Measurements from ENCODE around the gene MAP2. TPM values are rescaled to one million over a fixed set of nuclear protein-coding genes. Genes with fewer than 3 reads are reported as not detected.

MAP2 gene
- total RNA-seq, 2 experiments from 2014 or later: 0.16 to 0.20 TPM

- CTCF ChIA-PET: no interaction called here
- no peaks in the 10 kb centered on the region for H3K36me3 Mint-ChIP-seq (ENCODE audit: low read depth)
- no peak for DNase-seq
Measured at GRCh38 chr2:209390839-209391238, 33.0 kb upstream of the MAP2 start.

GRCh38 chr2:209391776-209392401 is 32.0 kb upstream of the MAP2 start:
- no peak overlapping the region for H3K4me3 ChIP-seq (ENCODE audit: low read length)
- ATAC-seq (ENCODE audit: poor library complexity): no peak
- ChIA-PET POLR2A (no interaction called here), CTCF (no interaction called here)
- no peak overlapping the region for H3K4me3 Mint-ChIP-seq
- H3K36me3 Mint-ChIP-seq (ENCODE audit: low read depth): no peaks in the 10 kb centered on the region
- no peak overlapping the region for H3K27ac ChIP-seq (ENCODE audit: low read depth in 1 of 2, low read length in 2 of 2)
- no peaks in the 10 kb centered on the region for H3K4me1 Mint-ChIP-seq (ENCODE audit: low read depth)
- intact Hi-C loops (cut with DNase I, micrococcal nuclease): no loop called here
- no peaks in the 10 kb centered on the region for H3K4me1 ChIP-seq (ENCODE audit: insufficient read depth, low read length)
- no peak for TF ChIP-seq CTCF (IDR thresholded peaks at IDR 0.05)
- no peaks in the 10 kb centered on the region for H3K36me3 ChIP-seq (ENCODE audit: insufficient read depth, low read length)
- H3K9me3 Mint-ChIP-seq: no peaks in the 10 kb centered on the region
- H3K9me3 ChIP-seq (ENCODE audit: control insufficient read depth in 1 of 2, insufficient read depth in 1 of 2, low read length in 2 of 2): peaks cover 0 to 13% of the 10 kb centered on the region in 2 experiments
- no peak overlapping the region for H3K27ac Mint-ChIP-seq
- H3K27me3 ChIP-seq (ENCODE audit: control insufficient read depth in 1 of 2, insufficient read depth in 2 of 2, low read length in 2 of 2): no peaks in the 10 kb centered on the region
- H3K27me3 Mint-ChIP-seq: no peaks in the 10 kb centered on the region
- no peak for DNase-seq

More at GRCh38 chr2:209390839-209391238, 33.0 kb upstream of the MAP2 start:
- Mint-ChIP-seq H3K4me3 (no peak overlapping the region), H3K27me3 (no peaks in the 10 kb centered on the region), H3K27ac (no peak overlapping the region), H3K4me1 (ENCODE audit: low read depth) (no peaks in the 10 kb centered on the region), H3K9me3 (no peaks in the 10 kb centered on the region)
- no peak for TF ChIP-seq CTCF (IDR thresholded peaks at IDR 0.05)
- Histone ChIP-seq H3K27me3 (ENCODE audit: control insufficient read depth in 1 of 2, insufficient read depth in 2 of 2, low read length in 2 of 2) (no peaks in the 10 kb centered on the region), H3K27ac (ENCODE audit: low read depth in 1 of 2, low read length in 2 of 2) (no peak overlapping the region), H3K36me3 (ENCODE audit: insufficient read depth, low read length) (no peaks in the 10 kb centered on the region), H3K9me3 (ENCODE audit: control insufficient read depth in 1 of 2, insufficient read depth in 1 of 2, low read length in 2 of 2) (peaks cover 0 to 13% of the 10 kb centered on the region in 2 experiments), H3K4me1 (ENCODE audit: insufficient read depth, low read length) (no peaks in the 10 kb centered on the region), H3K4me3 (ENCODE audit: low read length) (no peak overlapping the region)
- POLR2A ChIA-PET: no interaction called here
- intact Hi-C loops (cut with DNase I, micrococcal nuclease): no loop called here
- ATAC-seq (ENCODE audit: poor library complexity): no peak

- Histone ChIP-seq H3K27ac (ENCODE audit: low read depth in 1 of 2, low read length in 2 of 2) (no peak overlapping the region), H3K36me3 (ENCODE audit: insufficient read depth, low read length) (no peaks in the 10 kb centered on the region), H3K9me3 (ENCODE audit: control insufficient read depth in 1 of 2, insufficient read depth in 1 of 2, low read length in 2 of 2) (peaks cover 0 to under 1% of the 10 kb centered on the region in 2 experiments), H3K4me1 (ENCODE audit: insufficient read depth, low read length) (no peaks in the 10 kb centered on the region), H3K4me3 (ENCODE audit: low read length) (no peak overlapping the region), H3K27me3 (ENCODE audit: control insufficient read depth in 1 of 2, insufficient read depth in 2 of 2, low read length in 2 of 2) (no peaks in the 10 kb centered on the region)
- Mint-ChIP-seq H3K27me3 (no peaks in the 10 kb centered on the region), H3K36me3 (ENCODE audit: low read depth) (no peaks in the 10 kb centered on the region), H3K27ac (no peak overlapping the region), H3K4me1 (ENCODE audit: low read depth) (no peaks in the 10 kb centered on the region), H3K4me3 (no peak overlapping the region), H3K9me3 (no peaks in the 10 kb centered on the region)
- intact Hi-C loops (cut with DNase I, micrococcal nuclease): no loop called here
- ATAC-seq (ENCODE audit: poor library complexity) (no peak), DNase-seq (no peak)
- ChIA-PET POLR2A (no interaction called here), CTCF (no interaction called here)
- no peak for TF ChIP-seq CTCF (IDR thresholded peaks at IDR 0.05)
Measured at GRCh38 chr2:209395229-209395628, 28.6 kb upstream of the MAP2 start.

Data from CD4-positive, alpha-beta T cell (primary cell).